ENCODE measurements around the gene EPB41L4A.

EPB41L4A gene

GRCh38 chr5:112353678-112354077, 65.4 kb downstream of the EPB41L4A start:
- DNase-seq (ENCODE audit: low read depth) = no peak

- no peak for DNase-seq (ENCODE audit: low read depth)
Measured at GRCh38 chr5:112351225-112351624, 67.9 kb downstream of the EPB41L4A start.

- no peak for DNase-seq (ENCODE audit: low read depth)
Measured at GRCh38 chr5:112350626-112351025, 68.5 kb downstream of the EPB41L4A start.

- no peak for DNase-seq (ENCODE audit: low read depth)
Measured at GRCh38 chr5:112349371-112349770, 69.7 kb downstream of the EPB41L4A start.

- no peak for DNase-seq (ENCODE audit: low read depth)
Measured at GRCh38 chr5:112348915-112349314, 70.2 kb downstream of the EPB41L4A start.

- DNase-seq (ENCODE audit: low read depth) = no peak
Measured at GRCh38 chr5:112348387-112348786, 70.7 kb downstream of the EPB41L4A start.

GRCh38 chr5:112346411-112347044, 72.5 kb downstream of the EPB41L4A start:
- DNase-seq (ENCODE audit: low read depth) = no peak

- no peak for DNase-seq (ENCODE audit: low read depth)
Measured at GRCh38 chr5:112344540-112344939, 74.5 kb downstream of the EPB41L4A start.

GRCh38 chr5:112342389-112342788, 76.7 kb downstream of the EPB41L4A start:
- DNase-seq (ENCODE audit: low read depth) = no peak

- DNase-seq (ENCODE audit: low read depth) = no peak
Measured at GRCh38 chr5:112339761-112340160, 79.3 kb downstream of the EPB41L4A start.

- DNase-seq (ENCODE audit: low read depth) = no peak
Measured at GRCh38 chr5:112338681-112339337, 80.3 kb downstream of the EPB41L4A start.

GRCh38 chr5:112333331-112333781, 85.7 kb downstream of the EPB41L4A start:
- no peak for DNase-seq (ENCODE audit: low read depth)

- no peak for DNase-seq (ENCODE audit: low read depth)
Measured at GRCh38 chr5:112331892-112332291, 87.2 kb downstream of the EPB41L4A start.

GRCh38 chr5:112329419-112330090, 89.5 kb downstream of the EPB41L4A start:
- DNase-seq (ENCODE audit: low read depth) = no peak

GRCh38 chr5:112323166-112323565, 95.9 kb downstream of the EPB41L4A start:
- no peak for DNase-seq (ENCODE audit: low read depth)

- no peak for DNase-seq (ENCODE audit: low read depth)
Measured at GRCh38 chr5:112320408-112320807, 98.7 kb downstream of the EPB41L4A start.

GRCh38 chr5:112318346-112318745, 100.7 kb downstream of the EPB41L4A start:
- DNase-seq (ENCODE audit: low read depth) = no peak

GRCh38 chr5:112317866-112318265, 101.2 kb downstream of the EPB41L4A start:
- DNase-seq (ENCODE audit: low read depth) = no peak

- DNase-seq (ENCODE audit: low read depth) = no peak
Measured at GRCh38 chr5:112316731-112317130, 102.3 kb downstream of the EPB41L4A start.

GRCh38 chr5:112316006-112316405, 103.1 kb downstream of the EPB41L4A start:
- DNase-seq (ENCODE audit: low read depth) = no peak

GRCh38 chr5:112312295-112313275, 106.5 kb downstream of the EPB41L4A start:
- no peak for DNase-seq (ENCODE audit: low read depth)

GRCh38 chr5:112310746-112311145, 108.3 kb downstream of the EPB41L4A start:
- no peak for DNase-seq (ENCODE audit: low read depth)

All from T follicular helper cell (primary cell).